ELR (cell line): ENCODE measurements around the gene LRG1.
A peak's percentile ranks its signal among the peaks of the same experiment; 100 is the strongest.
"Not testable (repeated sequence)": the region's sequence is repeated elsewhere in the genome, so short reads cannot be mapped to it uniquely, and the experiment has no call there.

Experiments used
- DNase-seq: peaks from one replicate; pipeline ENCODE4 v3.0.0-alpha.2; 2015; ENCODE audit warnings: low read depth

The LRG1 gene

GRCh38 chr19:4553092-4553695 is 13.4 kb upstream of the LRG1 start:
- no peak for DNase-seq

- DNase-seq, result no peak
Observed at GRCh38 chr19:4552525-4552819, 12.6 kb upstream of the LRG1 start.

GRCh38 chr19:4550479-4551050 is 10.7 kb upstream of the LRG1 start:
- no peak for DNase-seq

- DNase-seq, result no peak
Observed at GRCh38 chr19:4550018-4550417, 10.2 kb upstream of the LRG1 start.

GRCh38 chr19:4548238-4548584 is 8.4 kb upstream of the LRG1 start:
- DNase-seq, result no peak

- DNase-seq, result peak; percentile 32
Observed at GRCh38 chr19:4547303-4548237, 7.7 kb upstream of the LRG1 start.

GRCh38 chr19:4543842-4544647 is 4.2 kb upstream of the LRG1 start:
- no peak for DNase-seq

GRCh38 chr19:4542896-4543841 is 3.3 kb upstream of the LRG1 start:
- DNase-seq, result no peak

GRCh38 chr19:4541806-4542145 is 1.9 kb upstream of the LRG1 start:
- not testable (repeated sequence) for DNase-seq

- no peak for DNase-seq
Observed at GRCh38 chr19:4541114-4541805, 1.4 kb upstream of the LRG1 start.

GRCh38 chr19:4539169-4539692 is 605 bp downstream of the LRG1 start:
- DNase-seq, result no peak

GRCh38 chr19:4538601-4538954 is 1.3 kb downstream of the LRG1 start:
- DNase-seq, result no peak

- DNase-seq, result no peak
Observed at GRCh38 chr19:4537953-4538600, 1.8 kb downstream of the LRG1 start.

- no peak for DNase-seq
Observed at GRCh38 chr19:4536798-4537197, 3.0 kb downstream of the LRG1 start.

- peak; percentile 65 for DNase-seq
Observed at GRCh38 chr19:4534836-4535658, 4.8 kb downstream of the LRG1 start, which contains the start of gene PLIN5. PLIN5 (minus strand) TSS chr19:4535224; CDS start chr19:4534074, 1,150 bp downstream.

- no peak for DNase-seq
Observed at GRCh38 chr19:4533835-4534424, 5.9 kb downstream of the LRG1 start.

- DNase-seq, result no peak
Observed at GRCh38 chr19:4533334-4533733, 6.5 kb downstream of the LRG1 start.

GRCh38 chr19:4531562-4532165 is 8.2 kb downstream of the LRG1 start:
- DNase-seq, result no peak
